B cell (primary cell): ENCODE results near the gene TSC22D4. TPM values are rescaled to one million over a fixed set of nuclear protein-coding genes. Genes with fewer than 3 reads are reported as not detected.

Experiments used
- ATAC-seq: fragments of 200-7000 bp; cut with Tn5 transposase; one replicate; pipeline ENCODE4 v1.10.0; 2021; ENCODE audit warnings: low read depth, mild to moderate bottlenecking, moderate number of reproducible peaks, moderate library complexity
- CTCF ChIA-PET: fragments of 350-600 bp; sonication (Branson Sonifier 250); formaldehyde crosslinking; loops from one replicate; lab custom pipeline; 2021; ENCODE audit warnings: antibody characterized with exemption, inconsistent platforms; lab: Charles Lee
- POLR2A ChIA-PET: fragments of 350-600 bp; sonication (Branson Sonifier 250); formaldehyde crosslinking; loops from one replicate; lab custom pipeline; 2021; ENCODE audit warnings: antibody characterized with exemption; lab: Charles Lee
- DNase-seq: peaks from one replicate; pipeline ENCODE4 v3.0.0; 2013
- H2AFZ ChIP-seq: 2 replicates; pipeline ENCODE4 v1.6.1; 2012; ENCODE audit warnings: mild to moderate bottlenecking, low read depth, low read length; ENCODE audit not compliant: insufficient read depth, poor library complexity, severe bottlenecking
- H3K27ac ChIP-seq, 2 donors: 1 replicate in 1 of 2; 2 replicates in 1 of 2; pipeline ENCODE4 v1.5.1; 2012 to 2013; ENCODE audit warnings: low read length in 2 of 2, mild to moderate bottlenecking in 2 of 2, moderate library complexity in 1 of 2
- H3K27me3 ChIP-seq, 4 experiments: fragments of 200-600 bp in 1 of 4; sonication (generic) in 1 of 4; replicated peaks in 1 of 4; 1 replicate in 2 of 4; 2 replicates in 2 of 4; pipeline versions ENCODE4 v1.6.1 to v1.7.0; 2013 to 2016; ENCODE audit warnings: low read length in 3 of 4, mild to moderate bottlenecking in 2 of 4, mixed read lengths in 1 of 4, moderate library complexity in 1 of 4; ENCODE audit not compliant: insufficient read depth in 4 of 4, control insufficient read depth in 3 of 4; ENCODE audit errors: control extremely low read depth in 1 of 4
- H3K36me3 ChIP-seq, 2 experiments: replicated peaks in 1 of 2; 1 replicate in 1 of 2; 2 replicates in 1 of 2; pipeline versions ENCODE4 v1.6.1 to v1.7.1; 2013; ENCODE audit warnings: low read length in 1 of 2; ENCODE audit not compliant: insufficient read depth in 2 of 2, control insufficient read depth in 1 of 2; ENCODE audit errors: control extremely low read depth in 1 of 2, extremely low read depth in 1 of 2
- H3K4me1 ChIP-seq, 2 donors: fragments of 200-600 bp in 1 of 2; sonication (generic) in 1 of 2; 1 replicate in 1 of 2; 2 replicates in 1 of 2; pipeline versions ENCODE4 v1.5.1 to v1.6.1; 2013 to 2017; ENCODE audit warnings: low read length in 2 of 2; ENCODE audit not compliant: control insufficient read depth in 2 of 2, insufficient read depth in 2 of 2
- H3K4me2 ChIP-seq: replicated peaks from 2 replicates; pipeline ENCODE3; 2012; ENCODE audit warnings: mild to moderate bottlenecking, low read depth, low read length; ENCODE audit not compliant: poor library complexity, severe bottlenecking
- H3K4me3 ChIP-seq, 5 experiments: fragments of 200-600 bp in 1 of 5; sonication (generic) in 1 of 5; 1 replicate in 3 of 5; 2 replicates in 2 of 5; pipeline versions ENCODE4 v1.5.1 to v1.7.0; 2011 to 2016; ENCODE audit warnings: low read length in 4 of 5, mild to moderate bottlenecking in 4 of 5, low read depth in 2 of 5, control low read depth in 1 of 5, moderate library complexity in 1 of 5; ENCODE audit not compliant: insufficient read depth in 1 of 5; ENCODE audit errors: control extremely low read depth in 1 of 5, extremely low read depth in 1 of 5
- H3K79me2 ChIP-seq: fragments of 200-600 bp; sonication (generic); one replicate; pipeline ENCODE4 v1.6.0; 2016; ENCODE audit warnings: low read length; ENCODE audit not compliant: control insufficient read depth, insufficient read depth
- H3K9ac ChIP-seq: fragments of 200-600 bp; sonication (generic); 2 replicates; pipeline ENCODE4 v1.6.1; 2017; ENCODE audit warnings: mild to moderate bottlenecking, low read length, moderate library complexity
- H3K9me3 ChIP-seq, 3 donors: one replicate each; pipeline versions ENCODE4 v1.6.1 to v1.7.1; 2013; ENCODE audit warnings: low read length in 2 of 3; ENCODE audit not compliant: control insufficient read depth in 2 of 3, insufficient read depth in 1 of 3; ENCODE audit errors: control extremely low read depth in 1 of 3
- H4K20me1 ChIP-seq: 2 replicates; pipeline ENCODE4 v1.6.0; 2012; ENCODE audit warnings: mild to moderate bottlenecking, low read length; ENCODE audit not compliant: insufficient read depth, control insufficient read depth, poor library complexity, severe bottlenecking
- H3K27ac Mint-ChIP-seq: one replicate; pipeline ENCODE4 v1.8.0; 2021; ENCODE audit warnings: mixed read lengths
- H3K27me3 Mint-ChIP-seq: one replicate; pipeline ENCODE4 v1.8.0; 2021; ENCODE audit warnings: mixed read lengths
- H3K4me1 Mint-ChIP-seq: one replicate; pipeline ENCODE4 v1.8.0; 2021; ENCODE audit warnings: mixed read lengths
- H3K4me3 Mint-ChIP-seq: one replicate; pipeline ENCODE4 v1.8.0; 2021; ENCODE audit warnings: mixed read lengths
- H3K9me3 Mint-ChIP-seq: one replicate; pipeline ENCODE4 v1.8.0; 2022; ENCODE audit warnings: mixed read lengths; ENCODE audit not compliant: insufficient read depth
- EZH2 ChIP-seq: IDR thresholded peaks from 2 replicates; pipeline ENCODE4 v1.6.1; 2012; ENCODE audit warnings: borderline replicate concordance, low read depth, mild to moderate bottlenecking, moderate library complexity, low read length; ENCODE audit not compliant: insufficient read depth, poor library complexity, severe bottlenecking
- WGBS: methylation state at CpG from one replicate; pipeline ENCODE4 v1.1.5; 2013; ENCODE audit warnings: missing lambda C conversion rate; ENCODE audit not compliant: insufficient coverage; 5-methylcytosine and 5-hydroxymethylcytosine counted together
- intact Hi-C: fragments of 100-400 bp; cut with micrococcal nuclease; formaldehyde crosslinking; loops from one replicate; pipeline ENCODE4 v1.10.0; 2022
- polyA plus RNA-seq: library from polyadenylated mRNA; depleted of rRNA; stranded (reverse); fragments of >200 nt; gene quantifications from 2 replicates; pipeline ENCODE4 v1.2.3, GENCODE V29; 2012
- total RNA-seq, 2 donors: library from RNA; stranded (reverse); fragments of 120-200 nt in 1 of 2; gene quantifications; 1 replicate in 1 of 2; 2 replicates in 1 of 2; pipeline versions ENCODE4 v1.2.3 to v1.2.4, GENCODE V29; 2013 to 2022
- TF ChIP-seq, protein P1 (sequence below): fragments of 200-600 bp; IDR thresholded peaks from one replicate; pipeline ENCODE4 v1.8.0; 2022; ENCODE audit warnings: antibody characterized with exemption, mild to moderate bottlenecking

The TSC22D4 gene
- total and polyA plus RNA-seq, 2 donors (not counting 1 experiment from before 2014, with no cell fraction given), result 80.2 to 92.8 TPM

GRCh38 chr7:100446040-100446439 lies 33.0 kb downstream of the TSC22D4 start:
- Histone ChIP-seq H3K4me1 (peaks cover 18 to 31% of the 10 kb centered on the region in 2 donors), H3K9me3 (no peaks in the 10 kb centered on the region), H3K27ac (no peak overlapping the region), H3K4me3 (no peak overlapping the region), H2AFZ (no peak overlapping the region), H3K9ac (no peak overlapping the region), H3K79me2 (no peaks in the 10 kb centered on the region), H3K4me2 (no peak overlapping the region), H3K36me3 (no peaks in the 10 kb centered on the region), H3K27me3 (no peaks in the 10 kb centered on the region), H4K20me1 (no peaks in the 10 kb centered on the region)
- TF ChIP-seq, protein P1, sequence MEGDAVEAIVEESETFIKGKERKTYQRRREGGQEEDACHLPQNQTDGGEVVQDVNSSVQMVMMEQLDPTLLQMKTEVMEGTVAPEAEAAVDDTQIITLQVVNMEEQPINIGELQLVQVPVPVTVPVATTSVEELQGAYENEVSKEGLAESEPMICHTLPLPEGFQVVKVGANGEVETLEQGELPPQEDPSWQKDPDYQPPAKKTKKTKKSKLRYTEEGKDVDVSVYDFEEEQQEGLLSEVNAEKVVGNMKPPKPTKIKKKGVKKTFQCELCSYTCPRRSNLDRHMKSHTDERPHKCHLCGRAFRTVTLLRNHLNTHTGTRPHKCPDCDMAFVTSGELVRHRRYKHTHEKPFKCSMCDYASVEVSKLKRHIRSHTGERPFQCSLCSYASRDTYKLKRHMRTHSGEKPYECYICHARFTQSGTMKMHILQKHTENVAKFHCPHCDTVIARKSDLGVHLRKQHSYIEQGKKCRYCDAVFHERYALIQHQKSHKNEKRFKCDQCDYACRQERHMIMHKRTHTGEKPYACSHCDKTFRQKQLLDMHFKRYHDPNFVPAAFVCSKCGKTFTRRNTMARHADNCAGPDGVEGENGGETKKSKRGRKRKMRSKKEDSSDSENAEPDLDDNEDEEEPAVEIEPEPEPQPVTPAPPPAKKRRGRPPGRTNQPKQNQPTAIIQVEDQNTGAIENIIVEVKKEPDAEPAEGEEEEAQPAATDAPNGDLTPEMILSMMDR, result no peak
- TF ChIP-seq EZH2, result no peak
- Mint-ChIP-seq H3K9me3 (no peaks in the 10 kb centered on the region), H3K27me3 (no peaks in the 10 kb centered on the region), H3K4me3 (no peak overlapping the region), H3K4me1 (peaks cover 22% of the 10 kb centered on the region), H3K27ac (no peak overlapping the region)
- ChIA-PET CTCF (interaction anchor here (1.3 to 4.7 kb wide), 2 partner anchors 10 to 39 kb away, joined by 4 to 26 read pairs; partner anchors contain the start of gene PPP1R35), POLR2A (interaction anchor here (0.7 to 1.4 kb wide), 2 partner anchors 10 to 229 kb away, joined by 5 to 7 read pairs; partner anchors contain the start of gene PPP1R35)
- ATAC-seq (no peak), DNase-seq (no peak)
- WGBS, result 67% methylated on average over 1 of the region's 2 CpGs
- intact Hi-C loops, result no loop called here
